Stomach smooth muscle (tissue), 2 donors: ENCODE data around the gene TFAP2E.

Experiments used
- H3K27ac ChIP-seq: one replicate; pipeline ENCODE4 v1.7.0; 2013; ENCODE audit warnings: mild to moderate bottlenecking, low read length, inconsistent platforms
- H3K27me3 ChIP-seq, 2 donors: one replicate each; pipeline ENCODE4 v1.7.0; 2013; ENCODE audit warnings: low read length in 2 of 2; ENCODE audit not compliant: insufficient read depth in 2 of 2, control insufficient read depth in 1 of 2
- H3K36me3 ChIP-seq, 2 donors: one replicate each; pipeline ENCODE4 v1.7.0; 2013; ENCODE audit warnings: low read length in 2 of 2; ENCODE audit not compliant: control insufficient read depth in 2 of 2, insufficient read depth in 2 of 2
- H3K4me1 ChIP-seq: one replicate; pipeline ENCODE4 v1.7.0; 2013; ENCODE audit warnings: low read length; ENCODE audit not compliant: control insufficient read depth, insufficient read depth
- H3K4me3 ChIP-seq, 2 donors: one replicate each; pipeline ENCODE4 v1.7.0; 2013; ENCODE audit warnings: low read length in 2 of 2
- H3K9ac ChIP-seq, 2 donors: one replicate each; pipeline ENCODE4 v1.7.0; 2013; ENCODE audit warnings: low read length in 2 of 2, mild to moderate bottlenecking in 1 of 2
- H3K9me3 ChIP-seq, 2 donors: one replicate each; pipeline ENCODE4 v1.7.0; 2013; ENCODE audit warnings: low read length in 2 of 2; ENCODE audit not compliant: control insufficient read depth in 2 of 2
- donor health status: healthy.
- donor health status: Pancreatic carcinoma.

The TFAP2E gene

GRCh38 chr1:35623832-35624231 lies 50.7 kb downstream of the TFAP2E start:
- peaks cover 2% of the 10 kb centered on the region for H3K4me1 ChIP-seq
- H3K27me3 ChIP-seq = no peaks in the 10 kb centered on the region
- H3K9me3 ChIP-seq = no peaks in the 10 kb centered on the region
- peaks cover 14 to 19% of the 10 kb centered on the region in 2 donors for H3K36me3 ChIP-seq
- no peak overlapping the region for H3K4me3 ChIP-seq
- no peak overlapping the region for H3K27ac ChIP-seq
- H3K9ac ChIP-seq = no peak overlapping the region

GRCh38 chr1:35629051-35629450 lies 55.9 kb downstream of the TFAP2E start:
- H3K4me1 ChIP-seq = no peaks in the 10 kb centered on the region
- H3K36me3 ChIP-seq = peaks cover 28 to 30% of the 10 kb centered on the region in 2 donors
- no peaks in the 10 kb centered on the region for H3K9me3 ChIP-seq
- H3K27ac ChIP-seq = no peak overlapping the region
- H3K9ac ChIP-seq = no peak overlapping the region
- H3K27me3 ChIP-seq = no peaks in the 10 kb centered on the region
- H3K4me3 ChIP-seq = no peak overlapping the region

DNA sequence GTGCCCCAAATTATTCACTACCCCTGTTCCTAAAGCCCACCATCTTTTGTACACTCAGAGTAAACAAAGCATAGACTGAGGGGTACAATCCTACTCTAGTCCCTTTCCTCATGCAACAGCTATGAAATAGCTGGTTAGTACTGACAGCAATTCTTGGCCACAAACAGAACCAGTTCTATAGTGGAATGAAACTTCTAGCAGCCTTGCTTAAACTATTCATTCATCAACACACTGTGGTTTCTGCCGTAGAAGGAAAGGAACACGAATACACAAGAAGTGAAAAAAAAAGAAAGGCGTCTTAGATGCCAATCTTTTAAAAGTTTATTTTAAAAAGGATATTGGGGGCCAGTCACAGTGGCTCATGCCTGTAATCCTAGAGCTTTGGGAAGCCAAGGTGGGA lies 58.3 kb downstream of the TFAP2E start:
- no peaks in the 10 kb centered on the region for H3K27me3 ChIP-seq
- peaks cover 30 to 33% of the 10 kb centered on the region in 2 donors for H3K36me3 ChIP-seq
- H3K4me1 ChIP-seq = no peaks in the 10 kb centered on the region
- no peak overlapping the region for H3K9ac ChIP-seq
- no peak overlapping the region for H3K4me3 ChIP-seq
- H3K27ac ChIP-seq = no peak overlapping the region
- H3K9me3 ChIP-seq = no peaks in the 10 kb centered on the region

GRCh38 chr1:35633547-35633946 lies 60.4 kb downstream of the TFAP2E start:
- peaks cover 30 to 33% of the 10 kb centered on the region in 2 donors for H3K36me3 ChIP-seq
- H3K4me3 ChIP-seq = no peak overlapping the region
- H3K4me1 ChIP-seq = no peaks in the 10 kb centered on the region
- H3K27ac ChIP-seq = no peak overlapping the region
- no peak overlapping the region for H3K9ac ChIP-seq
- H3K9me3 ChIP-seq = no peaks in the 10 kb centered on the region
- no peaks in the 10 kb centered on the region for H3K27me3 ChIP-seq

GRCh38 chr1:35637401-35637809 lies 64.3 kb downstream of the TFAP2E start:
- Histone ChIP-seq H3K27me3 (no peaks in the 10 kb centered on the region), H3K27ac (peak overlapping the region; percentile 32), H3K4me1 (peaks cover 8% of the 10 kb centered on the region), H3K4me3 (peak overlapping the region in 1 of 2 donors; percentile 50), H3K36me3 (peaks cover 7 to 10% of the 10 kb centered on the region in 2 donors), H3K9ac (peak overlapping the region; percentile 23 to 29), H3K9me3 (no peaks in the 10 kb centered on the region)

- Histone ChIP-seq H3K4me1 (peaks cover 9% of the 10 kb centered on the region), H3K27ac (peak overlapping the region; percentile 87), H3K9ac (peak overlapping the region; percentile 93 to 97), H3K9me3 (no peaks in the 10 kb centered on the region), H3K36me3 (no peaks in the 10 kb centered on the region), H3K27me3 (peaks cover under 1 to 4% of the 10 kb centered on the region in 2 donors), H3K4me3 (peak overlapping the region; percentile 97 to 99)
Measured at GRCh38 chr1:35640380-35641232, 67.5 kb downstream of the TFAP2E start.

DNA sequence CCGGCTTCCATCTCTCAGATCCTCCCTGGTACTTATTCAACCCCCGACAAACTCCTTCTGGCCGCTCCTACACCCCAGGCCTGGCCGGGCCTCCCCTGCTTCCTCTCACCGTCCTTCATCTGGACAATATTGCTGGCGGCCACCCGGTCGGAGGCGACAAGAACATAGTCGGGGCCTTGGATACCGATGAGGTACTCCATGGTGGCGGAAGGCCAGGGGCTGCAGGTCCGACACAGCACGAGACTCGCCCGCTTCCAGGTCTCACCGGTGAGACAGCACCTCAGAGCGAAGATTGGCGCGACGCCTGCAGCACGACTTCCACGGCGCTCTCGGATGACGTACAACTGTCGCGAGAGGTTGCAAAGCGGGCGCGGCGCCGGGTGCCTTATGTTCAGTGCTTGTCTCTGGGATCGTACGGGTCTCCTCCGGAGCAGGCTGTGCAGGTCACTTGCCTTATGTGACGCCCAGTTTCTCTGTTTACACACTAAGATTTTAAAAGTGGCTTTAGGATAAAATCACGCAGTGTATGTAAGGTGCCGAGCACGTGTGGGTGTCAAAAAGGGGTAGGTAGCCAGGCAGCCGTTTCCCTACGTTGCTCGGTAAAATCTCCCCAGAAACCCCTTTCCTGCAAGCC lies 68.2 kb downstream of the TFAP2E start, which contains the start of gene PSMB2:
Gene PSMB2 (minus strand): TSS at position 294 of the 634 bp plus-strand sequence. CDS start 94 bp downstream, at position 200.
- no peaks in the 10 kb centered on the region for H3K36me3 ChIP-seq

GRCh38 chr1:35642471-35642955 lies 69.4 kb downstream of the TFAP2E start:
- peaks cover 9% of the 10 kb centered on the region for H3K4me1 ChIP-seq
- H3K27ac ChIP-seq = no peak overlapping the region
- peak overlapping the region; percentile 93 to 97 for H3K9ac ChIP-seq
- H3K4me3 ChIP-seq = peak overlapping the region; percentile 97 to 99
- H3K36me3 ChIP-seq = no peaks in the 10 kb centered on the region
- no peaks in the 10 kb centered on the region for H3K9me3 ChIP-seq
- peaks cover 2 to 5% of the 10 kb centered on the region in 2 donors for H3K27me3 ChIP-seq

More for the DNA sequence above, 68.2 kb downstream of the TFAP2E start, which contains the start of gene PSMB2:
- Histone ChIP-seq H3K27ac (peak within 1 kb of the TSS; percentile 87), H3K27me3 (peaks cover 2 to 5% of the 10 kb centered on the region in 2 donors), H3K9ac (peak within 1 kb of the TSS; percentile 93 to 97), H3K4me1 (peaks cover 9% of the 10 kb centered on the region), H3K9me3 (no peaks in the 10 kb centered on the region), H3K4me3 (peak within 1 kb of the TSS; percentile 97 to 99)

DNA sequence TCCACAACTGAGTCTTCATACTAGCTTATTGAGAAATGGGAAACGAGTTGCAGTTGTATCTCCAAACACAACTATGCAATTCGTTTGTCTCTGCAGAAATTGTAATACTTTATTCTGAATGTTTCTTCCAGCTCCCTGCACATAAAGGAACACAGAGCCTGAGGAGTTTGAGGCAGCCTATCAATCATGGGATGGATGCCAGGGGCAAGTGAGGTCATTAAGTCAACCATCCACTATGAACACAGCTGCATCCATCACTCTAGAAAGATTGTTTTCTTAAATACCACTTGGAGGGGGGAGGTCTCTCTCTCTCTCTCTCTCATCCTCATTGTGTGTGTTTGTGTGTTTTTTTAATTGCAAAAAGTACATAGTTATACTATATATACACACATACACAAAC lies 71.1 kb downstream of the TFAP2E start:
- Histone ChIP-seq H3K27ac (no peak overlapping the region), H3K9me3 (no peaks in the 10 kb centered on the region), H3K4me3 (no peak overlapping the region), H3K9ac (no peak overlapping the region), H3K27me3 (peaks cover 2 to 5% of the 10 kb centered on the region in 2 donors), H3K36me3 (no peaks in the 10 kb centered on the region), H3K4me1 (peaks cover 9% of the 10 kb centered on the region)
